Hepatocyte (in vitro differentiated cells): ENCODE measurements around the gene EPPIN. TPM values are rescaled to one million over a fixed set of nuclear protein-coding genes. Genes with fewer than 3 reads are reported as not detected.
"Not testable (repeated sequence)": the region's sequence is repeated elsewhere in the genome, so short reads cannot be mapped to it uniquely, and the experiment has no call there.

ENCODE experiments used
- DNase-seq: peaks from one replicate; pipeline ENCODE4 v3.0.0-alpha.2; 2016; ENCODE audit warnings: low spot score
- H2AFZ ChIP-seq: fragments of 200-600 bp; sonication (generic); 2 replicates; pipeline ENCODE4 v1.6.0; 2016; ENCODE audit warnings: antibody characterized with exemption, mild to moderate bottlenecking
- H3K27ac ChIP-seq: fragments of 200-600 bp; sonication (generic); 2 replicates; pipeline ENCODE4 v1.5.1; 2016; ENCODE audit warnings: mild to moderate bottlenecking
- H3K27me3 ChIP-seq: fragments of 200-600 bp; sonication (generic); 2 replicates; pipeline ENCODE4 v1.6.1; 2016
- H3K36me3 ChIP-seq: fragments of 200-600 bp; sonication (generic); replicated peaks from 2 replicates; pipeline ENCODE4 v1.5.1; 2016; ENCODE audit warnings: low read depth; ENCODE audit not compliant: insufficient read depth
- H3K4me1 ChIP-seq: fragments of 200-600 bp; sonication (generic); 2 replicates; pipeline ENCODE4 v1.5.1; 2016; ENCODE audit warnings: mild to moderate bottlenecking, moderate library complexity; ENCODE audit not compliant: insufficient read depth
- H3K4me2 ChIP-seq: fragments of 200-600 bp; sonication (generic); 2 replicates; pipeline ENCODE4 v1.6.0; 2016
- H3K4me3 ChIP-seq: fragments of 200-600 bp; sonication (generic); 2 replicates; pipeline ENCODE4 v1.5.1; 2016; ENCODE audit warnings: mild to moderate bottlenecking
- H3K79me2 ChIP-seq: fragments of 200-600 bp; sonication (generic); 2 replicates; pipeline ENCODE4 v1.6.0; 2017; ENCODE audit warnings: mild to moderate bottlenecking
- H3K9me2 ChIP-seq: fragments of 200-600 bp; sonication (generic); replicated peaks from 2 replicates; pipeline ENCODE4 v1.6.0; 2017; ENCODE audit warnings: mild to moderate bottlenecking; ENCODE audit not compliant: insufficient read depth
- H3K9me3 ChIP-seq: fragments of 200-600 bp; sonication (generic); 2 replicates; pipeline ENCODE4 v1.5.1; 2016; ENCODE audit warnings: low read depth, mild to moderate bottlenecking
- H4K20me1 ChIP-seq: fragments of 200-600 bp; sonication (generic); 2 replicates; pipeline ENCODE4 v1.6.0; 2016; ENCODE audit warnings: mild to moderate bottlenecking; ENCODE audit not compliant: insufficient read depth, poor library complexity, severe bottlenecking
- CTCF ChIP-seq: fragments of 200-600 bp; sonication (generic); IDR thresholded peaks from 2 replicates; pipeline ENCODE4 v1.5.1; 2016; ENCODE audit warnings: antibody characterized with exemption, mild to moderate bottlenecking; ENCODE audit not compliant: poor library complexity
- EZH2 ChIP-seq: fragments of 200-600 bp; sonication (generic); IDR thresholded peaks from 2 replicates; pipeline ENCODE4 v1.6.1; 2016; ENCODE audit warnings: antibody characterized with exemption, mild to moderate bottlenecking, borderline replicate concordance
- EZH2phosphoT487 ChIP-seq: fragments of 200-600 bp; sonication (generic); IDR thresholded peaks from one replicate; pipeline ENCODE4 v1.6.1; 2018; ENCODE audit warnings: antibody characterized with exemption, mild to moderate bottlenecking, low read depth, moderate library complexity; ENCODE audit not compliant: unreplicated experiment, severe bottlenecking
- WGBS: methylation state at CpG from one replicate; pipeline ENCODE4 v1.1.6; 2016; ENCODE audit warnings: low lambda C conversion rate; ENCODE audit errors: missing lambda C conversion rate; 5-methylcytosine and 5-hydroxymethylcytosine counted together
- polyA plus RNA-seq: library from polyadenylated mRNA; unstranded; fragments of >200 nt; fragmentation: Nextera tagmentation; extraction: Ambion mirVana; gene quantifications from 2 replicates; pipeline ENCODE4 v1.2.1, GENCODE V29; 2016
- total RNA-seq: library from RNA; depleted of rRNA; stranded (reverse); fragments of >200 nt; gene quantifications from 2 replicates; pipeline ENCODE4 v1.2.3, GENCODE V29; 2014

EPPIN gene
- total and polyA plus RNA-seq, 2 experiments from 2014 or later, result not detected

DNA sequence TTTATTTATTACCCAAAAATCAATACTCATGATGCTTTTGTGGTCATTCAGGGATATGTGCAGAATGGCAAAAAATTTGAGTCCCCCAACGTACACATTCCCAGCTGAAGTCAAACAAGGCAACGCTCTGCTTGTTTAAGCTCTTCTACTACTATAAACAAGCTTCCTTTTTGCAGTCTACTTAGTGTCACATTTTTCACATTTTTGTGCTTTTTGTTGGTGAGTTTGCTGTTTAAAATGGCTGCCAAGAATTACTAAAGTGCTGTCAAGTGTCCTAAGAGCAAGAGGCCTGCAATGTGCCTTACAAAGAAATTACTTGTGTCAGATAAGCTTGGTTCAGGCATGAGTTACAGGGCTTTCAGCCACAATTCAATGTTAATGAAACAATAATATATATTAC lies 29.8 kb upstream of the EPPIN start:
- Histone ChIP-seq H4K20me1 (no peaks in the 10 kb centered on the region), H2AFZ (no peak overlapping the region), H3K9me2 (no peaks in the 10 kb centered on the region), H3K27me3 (no peaks in the 10 kb centered on the region), H3K4me2 (no peak overlapping the region), H3K27ac (no peak overlapping the region), H3K9me3 (no peaks in the 10 kb centered on the region), H3K4me3 (no peak overlapping the region), H3K36me3 (no peaks in the 10 kb centered on the region), H3K4me1 (no peaks in the 10 kb centered on the region), H3K79me2 (no peaks in the 10 kb centered on the region)
- no peak for DNase-seq
- 6% methylated on average over 2 of the region's 2 CpGs for WGBS
- TF ChIP-seq CTCF, result no peak
- no peak for TF ChIP-seq EZH2phosphoT487
- no peak for TF ChIP-seq EZH2

DNA sequence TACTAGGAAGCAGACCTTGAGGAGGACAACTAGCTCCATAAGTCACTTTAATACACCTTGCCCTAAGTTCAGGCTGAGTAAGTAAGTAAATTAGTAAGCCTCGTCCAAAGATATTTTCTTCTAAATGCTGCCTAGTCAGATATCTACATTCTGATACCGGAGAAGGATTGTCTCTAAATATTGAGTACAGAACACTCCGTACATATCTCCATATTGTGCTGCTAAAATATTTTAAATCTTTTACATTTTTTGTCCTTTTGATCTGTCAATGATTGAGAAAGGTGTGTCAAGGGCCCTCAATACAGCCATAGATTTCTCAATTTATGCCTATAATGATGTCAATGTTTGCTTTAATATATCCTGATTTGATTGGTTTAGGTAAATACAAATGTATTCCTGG lies 28.7 kb upstream of the EPPIN start:
- no peak overlapping the region for H2AFZ ChIP-seq
- H3K27ac ChIP-seq, result no peak overlapping the region
- 84% methylated on average over 3 of the region's 3 CpGs for WGBS
- H4K20me1 ChIP-seq, result no peaks in the 10 kb centered on the region
- no peaks in the 10 kb centered on the region for H3K9me2 ChIP-seq
- no peaks in the 10 kb centered on the region for H3K79me2 ChIP-seq
- DNase-seq, result no peak
- no peaks in the 10 kb centered on the region for H3K9me3 ChIP-seq
- H3K36me3 ChIP-seq, result no peaks in the 10 kb centered on the region
- H3K4me2 ChIP-seq, result no peak overlapping the region
- TF ChIP-seq EZH2, result no peak
- TF ChIP-seq CTCF, result no peak
- TF ChIP-seq EZH2phosphoT487, result no peak
- H3K4me1 ChIP-seq, result no peaks in the 10 kb centered on the region
- no peaks in the 10 kb centered on the region for H3K27me3 ChIP-seq
- H3K4me3 ChIP-seq, result no peak overlapping the region

GRCh38 chr20:45569650-45570049 lies 22.4 kb upstream of the EPPIN start:
- H3K4me1 ChIP-seq, H3K27me3 ChIP-seq, H3K79me2 ChIP-seq, H3K4me2 ChIP-seq, H3K9me2 ChIP-seq, H3K36me3 ChIP-seq, H3K27ac ChIP-seq, H3K4me3 ChIP-seq, DNase-seq, H4K20me1 ChIP-seq, H2AFZ ChIP-seq, H3K9me3 ChIP-seq: not testable (repeated sequence)
- WGBS, result 76% methylated on average over 1 of the region's 1 CpG

- no peak overlapping the region for H3K4me3 ChIP-seq
- TF ChIP-seq CTCF (no peak), EZH2phosphoT487 (no peak), EZH2 (no peak)
Measured at GRCh38 chr20:45564760-45565276, 17.6 kb upstream of the EPPIN start.

More at GRCh38 chr20:45564760-45565276, 17.6 kb upstream of the EPPIN start:
- Histone ChIP-seq H3K36me3 (no peaks in the 10 kb centered on the region), H3K27me3 (peaks cover 3% of the 10 kb centered on the region), H3K9me2 (no peaks in the 10 kb centered on the region), H2AFZ (no peak overlapping the region), H4K20me1 (no peaks in the 10 kb centered on the region), H3K9me3 (no peaks in the 10 kb centered on the region), H3K27ac (no peak overlapping the region), H3K4me2 (no peak overlapping the region), H3K79me2 (no peaks in the 10 kb centered on the region), H3K4me1 (no peaks in the 10 kb centered on the region)
- WGBS, result 86% methylated on average over 2 of the region's 2 CpGs
- DNase-seq, result no peak
